ENCODE results near the gene TUBB2B. TPM values are rescaled to one million over a fixed set of nuclear protein-coding genes. Genes with fewer than 3 reads are reported as not detected.

The TUBB2B gene
- total and polyA plus RNA-seq, 9 of the 15 experiments (the other 6 are each of a cell fraction or from before 2014, with no cell fraction given), result 0.11 to 9.7 (median 4.6) TPM

DNA sequence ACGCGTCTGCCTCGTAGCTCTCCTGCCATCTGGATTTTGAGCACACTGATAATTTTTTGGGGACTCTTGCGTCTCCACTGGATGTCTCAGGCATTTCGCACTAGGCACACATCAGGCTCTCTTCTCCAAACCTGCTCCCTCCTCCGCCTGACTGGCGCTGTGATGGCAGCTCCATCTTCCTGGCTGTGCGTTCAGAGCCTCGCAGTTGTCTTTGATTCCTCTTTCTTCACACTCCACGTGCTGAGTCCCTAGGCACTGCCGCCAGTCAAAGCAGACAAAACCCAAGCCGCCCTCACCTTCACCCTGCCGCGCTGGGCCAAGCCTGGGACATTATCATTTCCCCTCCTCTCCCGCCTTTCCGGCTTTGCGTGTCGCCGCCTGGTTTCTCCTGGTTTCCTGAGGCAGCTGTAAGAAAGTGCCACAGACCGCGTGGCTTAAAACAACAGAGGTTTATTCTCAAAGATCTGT lies 32.1 kb upstream of the TUBB2B start (continued):
- no peak for TF ChIP-seq ZSCAN32 (CRISPR knock-in tag; IDR thresholded peaks at IDR 0.05)
- no peak for TF ChIP-seq GTF2F1 (IDR thresholded peaks at IDR 0.05; ENCODE audit: low read depth, low read length)
- TF ChIP-seq, protein P1, sequence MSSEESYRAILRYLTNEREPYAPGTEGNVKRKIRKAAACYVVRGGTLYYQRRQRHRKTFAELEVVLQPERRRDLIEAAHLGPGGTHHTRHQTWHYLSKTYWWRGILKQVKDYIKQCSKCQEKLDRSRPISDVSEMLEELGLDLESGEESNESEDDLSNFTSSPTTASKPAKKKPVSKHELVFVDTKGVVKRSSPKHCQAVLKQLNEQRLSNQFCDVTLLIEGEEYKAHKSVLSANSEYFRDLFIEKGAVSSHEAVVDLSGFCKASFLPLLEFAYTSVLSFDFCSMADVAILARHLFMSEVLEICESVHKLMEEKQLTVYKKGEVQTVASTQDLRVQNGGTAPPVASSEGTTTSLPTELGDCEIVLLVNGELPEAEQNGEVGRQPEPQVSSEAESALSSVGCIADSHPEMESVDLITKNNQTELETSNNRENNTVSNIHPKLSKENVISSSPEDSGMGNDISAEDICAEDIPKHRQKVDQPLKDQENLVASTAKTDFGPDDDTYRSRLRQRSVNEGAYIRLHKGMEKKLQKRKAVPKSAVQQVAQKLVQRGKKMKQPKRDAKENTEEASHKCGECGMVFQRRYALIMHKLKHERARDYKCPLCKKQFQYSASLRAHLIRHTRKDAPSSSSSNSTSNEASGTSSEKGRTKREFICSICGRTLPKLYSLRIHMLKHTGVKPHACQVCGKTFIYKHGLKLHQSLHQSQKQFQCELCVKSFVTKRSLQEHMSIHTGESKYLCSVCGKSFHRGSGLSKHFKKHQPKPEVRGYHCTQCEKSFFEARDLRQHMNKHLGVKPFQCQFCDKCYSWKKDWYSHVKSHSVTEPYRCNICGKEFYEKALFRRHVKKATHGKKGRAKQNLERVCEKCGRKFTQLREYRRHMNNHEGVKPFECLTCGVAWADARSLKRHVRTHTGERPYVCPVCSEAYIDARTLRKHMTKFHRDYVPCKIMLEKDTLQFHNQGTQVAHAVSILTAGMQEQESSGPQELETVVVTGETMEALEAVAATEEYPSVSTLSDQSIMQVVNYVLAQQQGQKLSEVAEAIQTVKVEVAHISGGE (CRISPR knock-in tag; IDR thresholded peaks at IDR 0.05), result no peak
- TF ChIP-seq ZNF217 (CRISPR knock-in tag; IDR thresholded peaks at IDR 0.05), result no peak
- TF ChIP-seq, protein P2, sequence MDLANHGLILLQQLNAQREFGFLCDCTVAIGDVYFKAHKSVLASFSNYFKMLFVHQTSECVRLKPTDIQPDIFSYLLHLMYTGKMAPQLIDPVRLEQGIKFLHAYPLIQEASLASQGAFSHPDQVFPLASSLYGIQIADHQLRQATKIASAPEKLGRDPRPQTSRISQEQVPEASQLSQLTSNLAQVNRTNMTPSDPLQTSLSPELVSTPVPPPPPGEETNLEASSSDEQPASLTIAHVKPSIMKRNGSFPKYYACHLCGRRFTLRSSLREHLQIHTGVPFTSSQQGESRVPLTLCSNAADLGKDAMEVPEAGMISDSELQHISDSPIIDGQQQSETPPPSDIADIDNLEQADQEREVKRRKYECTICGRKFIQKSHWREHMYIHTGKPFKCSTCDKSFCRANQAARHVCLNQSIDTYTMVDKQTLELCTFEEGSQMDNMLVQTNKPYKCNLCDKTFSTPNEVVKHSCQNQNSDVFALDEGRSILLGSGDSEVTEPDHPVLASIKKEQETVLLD (IDR thresholded peaks at IDR 0.05), result no peak
- TF ChIP-seq MIER1 (IDR thresholded peaks at IDR 0.05; ENCODE audit: low read depth), result no peak
- TF ChIP-seq FOXA3 (CRISPR knock-in tag; conservative IDR thresholded peaks at IDR 0.05 in 1 of 2, IDR thresholded peaks at IDR 0.05 in 1 of 2), result no peak
- TF ChIP-seq PTRF (tag; IDR thresholded peaks at IDR 0.05), result no peak
- TF ChIP-seq HNRNPL (IDR thresholded peaks at IDR 0.05; ENCODE audit: low read depth, low read length), result no peak
- no peak for TF ChIP-seq KLF1 (tag; IDR thresholded peaks at IDR 0.05)
- TF ChIP-seq DACH1 (IDR thresholded peaks at IDR 0.05; ENCODE audit: partially characterized antibody), result no peak
- TF ChIP-seq NR1H2 (CRISPR knock-in tag; IDR thresholded peaks at IDR 0.05), result no peak
- TF ChIP-seq, protein P3, sequence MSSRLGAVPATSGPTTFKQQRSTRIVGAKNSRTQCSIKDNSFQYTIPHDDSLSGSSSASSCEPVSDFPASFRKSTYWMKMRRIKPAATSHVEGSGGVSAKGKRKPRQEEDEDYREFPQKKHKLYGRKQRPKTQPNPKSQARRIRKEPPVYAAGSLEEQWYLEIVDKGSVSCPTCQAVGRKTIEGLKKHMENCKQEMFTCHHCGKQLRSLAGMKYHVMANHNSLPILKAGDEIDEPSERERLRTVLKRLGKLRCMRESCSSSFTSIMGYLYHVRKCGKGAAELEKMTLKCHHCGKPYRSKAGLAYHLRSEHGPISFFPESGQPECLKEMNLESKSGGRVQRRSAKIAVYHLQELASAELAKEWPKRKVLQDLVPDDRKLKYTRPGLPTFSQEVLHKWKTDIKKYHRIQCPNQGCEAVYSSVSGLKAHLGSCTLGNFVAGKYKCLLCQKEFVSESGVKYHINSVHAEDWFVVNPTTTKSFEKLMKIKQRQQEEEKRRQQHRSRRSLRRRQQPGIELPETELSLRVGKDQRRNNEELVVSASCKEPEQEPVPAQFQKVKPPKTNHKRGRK (tag; IDR thresholded peaks at IDR 0.05), result no peak
- no peak for TF ChIP-seq MTF1 (CRISPR knock-in tag; IDR thresholded peaks at IDR 0.05; ENCODE audit: borderline replicate concordance)
- TF ChIP-seq NFATC3 (IDR thresholded peaks at IDR 0.05), result no peak
- no peak for TF ChIP-seq PURB (CRISPR knock-in tag; IDR thresholded peaks at IDR 0.05; ENCODE audit: low read depth)
- no peak for TF ChIP-seq TRIM24 (IDR thresholded peaks at IDR 0.05)
- TF ChIP-seq KDM5B (IDR thresholded peaks at IDR 0.05; ENCODE audit: insufficient replicate concordance, low read depth, low read length), result no peak
- TF ChIP-seq MAZ (CRISPR knock-in tag; conservative IDR thresholded peaks at IDR 0.05 in 1 of 2, IDR thresholded peaks at IDR 0.05 in 1 of 2), result no peak
- TF ChIP-seq PCBP1 (IDR thresholded peaks at IDR 0.05; ENCODE audit: low read depth, low read length, poor library complexity, severe bottlenecking), result no peak
- no peak for TF ChIP-seq ZBTB17 (CRISPR knock-in tag; IDR thresholded peaks at IDR 0.05)
